GM12878 (cell line): ENCODE results near the gene TMEM259. TPM values are rescaled to one million over a fixed set of nuclear protein-coding genes. Genes with fewer than 3 reads are reported as not detected.
A peak's percentile ranks its signal among the peaks of the same experiment; 100 is the strongest.

Experiments used
- ATAC-seq: fragments of 200-7000 bp; cut with Tn5 transposase; 3 replicates; pipeline ENCODE4 v1.9.1; 2020; ENCODE audit warnings: mild to moderate bottlenecking, moderate library complexity
- BruUV-seq: library from RNA; stranded (reverse); fragments of 400-500 nt; replicated peaks from 2 replicates; lab custom pipeline; 2021; lab: Mats Ljungman, UMichigan
- CTCF ChIA-PET: fragments of 300-600 bp; sonication (Branson Sonifier 250); formaldehyde crosslinking; extraction: SDS; loops from one replicate; lab custom pipeline; 2021; ENCODE audit warnings: inconsistent platforms; lab: Yijun Ruan, JAX
- POLR2A ChIA-PET: fragments of 350-600 bp; formaldehyde crosslinking; extraction: SDS; loops from one replicate; lab custom pipeline; 2021; ENCODE audit warnings: inconsistent platforms; lab: Charles Lee
- RAD21 ChIA-PET: fragments of 300-600 bp; sonication (Branson Sonifier 250); formaldehyde crosslinking; loops from one replicate; lab custom pipeline; 2023; ENCODE audit warnings: antibody characterized with exemption; ENCODE audit not compliant: unreplicated experiment; lab: Charles Lee
- SMC1A ChIA-PET: fragments of 300-600 bp; sonication (Branson Sonifier 250); formaldehyde crosslinking; loops from one replicate; lab custom pipeline; 2023; ENCODE audit not compliant: unreplicated experiment, uncharacterized antibody; lab: Charles Lee
- DNase-seq: peaks from one replicate; pipeline ENCODE4 v3.0.0-alpha.2; 2011; ENCODE audit warnings: low read depth, low spot score
- FAIRE-seq: peaks from 3 replicates; lab custom pipeline; 2011; peaks lifted over from hg19 to GRCh38; lab: Jason Lieb, UNC
- H2AFZ ChIP-seq: 2 replicates; pipeline ENCODE4 v1.6.0; 2011; ENCODE audit warnings: low read depth, low read length, control low read depth; ENCODE audit not compliant: control insufficient read depth
- H3K27ac ChIP-seq: 2 replicates; pipeline ENCODE4 v1.5.1; 2011; ENCODE audit warnings: control low read depth; ENCODE audit not compliant: control insufficient read depth, insufficient read depth
- H3K27me3 ChIP-seq, 2 experiments: replicated peaks in 1 of 2; 2 replicates each; pipeline versions ENCODE4 v1.6.0 to v1.6.1; 2011; ENCODE audit warnings: low read length in 1 of 2; ENCODE audit not compliant: control insufficient read depth in 2 of 2, insufficient read depth in 2 of 2
- H3K36me3 ChIP-seq, 2 experiments: 2 replicates each; pipeline ENCODE4 v1.5.1; 2011; ENCODE audit warnings: low read length in 1 of 2; ENCODE audit not compliant: control insufficient read depth in 2 of 2, insufficient read depth in 2 of 2
- H3K4me1 ChIP-seq: 2 replicates; pipeline ENCODE4 v1.6.1; 2011; ENCODE audit warnings: mild to moderate bottlenecking, low read length, moderate library complexity, mixed read lengths; ENCODE audit not compliant: control insufficient read depth, insufficient read depth
- H3K4me2 ChIP-seq: 2 replicates; pipeline ENCODE4 v1.6.0; 2011; ENCODE audit warnings: control low read depth; ENCODE audit not compliant: control insufficient read depth, insufficient read depth
- H3K4me3 ChIP-seq: fragments of 200-600 bp; sonication (generic); 2 replicates; pipeline ENCODE4 v1.5.1; 2016
- H3K79me2 ChIP-seq: 2 replicates; pipeline ENCODE4 v1.6.0; 2011; ENCODE audit warnings: low read length; ENCODE audit not compliant: control insufficient read depth, insufficient read depth
- H3K9ac ChIP-seq: 2 replicates; pipeline ENCODE4 v1.8.0; 2011; ENCODE audit warnings: low read length, control low read depth, mixed read lengths; ENCODE audit not compliant: control insufficient read depth, insufficient read depth
- H3K9me3 ChIP-seq: replicated peaks from 3 replicates; pipeline ENCODE4 v1.5.1; 2011; ENCODE audit warnings: mild to moderate bottlenecking, low read length; ENCODE audit not compliant: control insufficient read depth, insufficient read depth
- H4K20me1 ChIP-seq: 2 replicates; pipeline ENCODE4 v1.6.0; 2011; ENCODE audit not compliant: control insufficient read depth, insufficient read depth
- MAX ChIP-seq: IDR thresholded peaks from 2 replicates; pipeline ENCODE4 v1.6.1; 2012; ENCODE audit warnings: low read depth, low read length, improper control_type of control experiment
- NR2F1 ChIP-seq: fragments of 450-650 bp; conservative IDR thresholded peaks from 2 replicates; pipeline ENCODE4 v1.6.1; 2017; ENCODE audit warnings: mild to moderate bottlenecking
- USF1 ChIP-seq: IDR thresholded peaks from 2 replicates; pipeline ENCODE4 v1.6.1; 2011; ENCODE audit warnings: borderline replicate concordance, low read depth, mild to moderate bottlenecking, moderate library complexity, mixed read lengths, low read length; ENCODE audit not compliant: insufficient read depth; ENCODE audit errors: extremely low read length
- ZNF384 ChIP-seq: IDR thresholded peaks from 2 replicates; pipeline ENCODE4 v1.6.1; 2012; ENCODE audit warnings: low read depth, mild to moderate bottlenecking, low read length, improper control_type of control experiment, borderline replicate concordance
- WGBS: methylation state at CpG from one replicate; pipeline ENCODE4 v1.1.6; 2016; ENCODE audit warnings: low lambda C conversion rate; ENCODE audit not compliant: insufficient replicate concordance, insufficient coverage; ENCODE audit errors: missing lambda C conversion rate; 5-methylcytosine and 5-hydroxymethylcytosine counted together
- in situ Hi-C: fragments of 300-500 bp; cut with MboI; formaldehyde crosslinking; loops from 9 replicates; pipeline ENCODE4 v1.14.3; 2018; ENCODE audit warnings: mixed read lengths
- intact Hi-C: fragments of 100-400 bp; cut with micrococcal nuclease; formaldehyde crosslinking; loops from one replicate; pipeline ENCODE4 v1.14.2; 2022; ENCODE audit not compliant: unreplicated experiment
- polyA plus RNA-seq, 11 experiments: library from polyadenylated mRNA; depleted of rRNA in 4 of 11; unstranded in 6 of 11; stranded (reverse) in 5 of 11; fragments of >200 nt; fragmentation: Nextera tagmentation in 4 of 11; fragmentation: Illumina TruSeq in 1 of 11; extraction: Ambion mirVana in 4 of 11; extraction: Trizol in 1 of 11; gene quantifications; 1 replicate in 1 of 11; 2 replicates in 10 of 11; pipeline versions ENCODE4 v1.2.1 to v1.2.3, GENCODE V29; 2011 to 2016; ENCODE audit warnings: inconsistent platforms in 2 of 11, missing spikeins in 2 of 11, low read depth in 1 of 11
- total RNA-seq, 4 experiments: library from RNA; depleted of rRNA in 3 of 4; stranded (reverse); fragments of >200 nt in 3 of 4; fragmentation: Illumina TruSeq in 1 of 4; extraction: Trizol in 1 of 4; gene quantifications; 2 replicates each; pipeline versions ENCODE4 v1.2.1 to v1.2.3, GENCODE V29; 2013 to 2021

Gene TMEM259
- total and polyA plus RNA-seq, 10 of the 15 experiments (the other 5 are each of a cell fraction or from before 2014, with no cell fraction given), result 0.43 to 184 (median 62.0) TPM

- Histone ChIP-seq H3K27me3 (no peaks in the 10 kb centered on the region), H2AFZ (no peak overlapping the region), H3K9me3 (no peaks in the 10 kb centered on the region), H3K4me3 (no peak overlapping the region), H4K20me1 (no peaks in the 10 kb centered on the region), H3K4me2 (no peak overlapping the region), H3K36me3 (no peaks in the 10 kb centered on the region; a peak in 1 of 4 replicates), H3K79me2 (no peaks in the 10 kb centered on the region), H3K27ac (no peak overlapping the region), H3K4me1 (no peaks in the 10 kb centered on the region), H3K9ac (no peak overlapping the region)
- ChIA-PET CTCF (interaction anchor here (0.6 to 1.1 kb wide), 2 partner anchors 29 to 149 kb away, joined by 3 to 4 read pairs; no protein-coding TSS in a partner anchor), POLR2A (interaction anchor here (0.6 to 0.7 kb wide), 2 partner anchors 10 to 57 kb away, joined by 3 to 5 read pairs; no protein-coding TSS in a partner anchor), RAD21 (no interaction called here), SMC1A (no interaction called here)
- no peak for FAIRE-seq
- DNase-seq, result no peak
- no TSS peak for BruUV-seq
- in situ Hi-C loops, result no loop called here
- intact Hi-C loops, result loop anchor here (5.0 kb wide), 1 partner anchor 138 kb away; no protein-coding TSS in a partner anchor
- TF ChIP-seq NR2F1, result 0 out of 2 replicates have a peak, but pooled peaks have one; percentile 7
- no peak for TF ChIP-seq MAX
- TF ChIP-seq USF1, result no peak
- no peak for TF ChIP-seq ZNF384
- ATAC-seq, result no peak
- 81% methylated on average over 25 of the region's 28 CpGs for WGBS
Observed at GRCh38 chr19:1054102-1055027, 33.4 kb upstream of the TMEM259 start.
